ENCODE measurements around the gene PHF12.

Gene PHF12

GRCh38 chr17:28871056-28871579, 80.2 kb downstream of the PHF12 start:
- Mint-ChIP-seq H3K36me3 (ENCODE audit: low read depth) (no peaks in the 10 kb centered on the region), H3K4me3 (no peak overlapping the region), H3K27me3 (ENCODE audit: low read depth, poor library complexity) (peaks cover 8% of the 10 kb centered on the region), H3K27ac (peak overlapping the region; percentile 91), H3K9me3 (no peaks in the 10 kb centered on the region), H3K4me1 (peaks cover 21% of the 10 kb centered on the region)
- no peak for DNase-seq
- no peak for TF ChIP-seq CTCF (IDR thresholded peaks at IDR 0.05)

GRCh38 chr17:28867276-28867675, 84.0 kb downstream of the PHF12 start:
- peaks cover 10% of the 10 kb centered on the region for H3K27me3 Mint-ChIP-seq (ENCODE audit: low read depth, poor library complexity)
- no peak for DNase-seq
- H3K36me3 Mint-ChIP-seq (ENCODE audit: low read depth), result no peaks in the 10 kb centered on the region
- peak overlapping the region; percentile 54 for H3K27ac Mint-ChIP-seq
- H3K4me3 Mint-ChIP-seq, result no peak overlapping the region
- peaks cover 11% of the 10 kb centered on the region for H3K4me1 Mint-ChIP-seq
- H3K9me3 Mint-ChIP-seq, result no peaks in the 10 kb centered on the region
- no peak for TF ChIP-seq CTCF (IDR thresholded peaks at IDR 0.05)

GRCh38 chr17:28865946-28866752, 85.2 kb downstream of the PHF12 start:
- Mint-ChIP-seq H3K4me3 (no peak overlapping the region), H3K9me3 (no peaks in the 10 kb centered on the region), H3K36me3 (ENCODE audit: low read depth) (no peaks in the 10 kb centered on the region), H3K4me1 (peaks cover 9% of the 10 kb centered on the region), H3K27me3 (ENCODE audit: low read depth, poor library complexity) (peaks cover 10% of the 10 kb centered on the region), H3K27ac (no peak overlapping the region)
- TF ChIP-seq CTCF (IDR thresholded peaks at IDR 0.05), result no peak
- no peak for DNase-seq

GRCh38 chr17:28864991-28865849, 86.1 kb downstream of the PHF12 start:
- Mint-ChIP-seq H3K36me3 (ENCODE audit: low read depth) (peaks cover 4% of the 10 kb centered on the region), H3K27me3 (ENCODE audit: low read depth, poor library complexity) (peaks cover 14% of the 10 kb centered on the region), H3K4me1 (peaks cover 5% of the 10 kb centered on the region), H3K9me3 (no peaks in the 10 kb centered on the region), H3K27ac (no peak overlapping the region), H3K4me3 (no peak overlapping the region)
- DNase-seq, result no peak
- no peak for TF ChIP-seq CTCF (IDR thresholded peaks at IDR 0.05)

GRCh38 chr17:28863953-28864352, 87.4 kb downstream of the PHF12 start:
- Mint-ChIP-seq H3K9me3 (no peaks in the 10 kb centered on the region), H3K4me3 (no peak overlapping the region)

More at GRCh38 chr17:28863953-28864352, 87.4 kb downstream of the PHF12 start:
- Mint-ChIP-seq H3K27ac (peak overlapping the region; percentile 88), H3K27me3 (ENCODE audit: low read depth, poor library complexity) (peaks cover 16% of the 10 kb centered on the region), H3K4me1 (peaks cover 5% of the 10 kb centered on the region), H3K36me3 (ENCODE audit: low read depth) (peaks cover 8% of the 10 kb centered on the region)
- no peak for DNase-seq
- TF ChIP-seq CTCF (IDR thresholded peaks at IDR 0.05), result no peak
